HL-60/S4 (cell line): ENCODE results near the gene ADGRV1.

Experiments
- in situ Hi-C: fragments of 300-500 bp; cut with MboI; formaldehyde crosslinking; loops from 2 replicates; pipeline ENCODE4 v1.14.3; 2022; ENCODE audit warnings: low sequenced_read_pairs

ADGRV1 gene

GRCh38 chr5:90930756-90931431 lies 372.3 kb downstream of the ADGRV1 start:
- in situ Hi-C loops, result no loop called here

GRCh38 chr5:90932052-90932699 lies 373.6 kb downstream of the ADGRV1 start:
- in situ Hi-C loops, result no loop called here

- in situ Hi-C loops, result no loop called here
Measured at GRCh38 chr5:90933298-90933697, 374.7 kb downstream of the ADGRV1 start.

- in situ Hi-C loops, result no loop called here
Measured at GRCh38 chr5:90934091-90934719, 375.6 kb downstream of the ADGRV1 start.

GRCh38 chr5:90934738-90935137 lies 376.1 kb downstream of the ADGRV1 start:
- in situ Hi-C loops, result no loop called here

- in situ Hi-C loops, result no loop called here
Measured at GRCh38 chr5:90939211-90939610, 380.6 kb downstream of the ADGRV1 start.

GRCh38 chr5:90940227-90940995 lies 381.8 kb downstream of the ADGRV1 start:
- in situ Hi-C loops, result no loop called here

- in situ Hi-C loops, result no loop called here
Measured at GRCh38 chr5:90941002-90941720, 382.6 kb downstream of the ADGRV1 start.

- in situ Hi-C loops, result no loop called here
Measured at GRCh38 chr5:90944116-90944515, 385.5 kb downstream of the ADGRV1 start.

- in situ Hi-C loops, result no loop called here
Measured at GRCh38 chr5:90947667-90948066, 389.1 kb downstream of the ADGRV1 start.

GRCh38 chr5:90948969-90949368 lies 390.4 kb downstream of the ADGRV1 start:
- in situ Hi-C loops, result no loop called here

GRCh38 chr5:90949469-90950358 lies 391.1 kb downstream of the ADGRV1 start:
- in situ Hi-C loops, result no loop called here

- in situ Hi-C loops, result no loop called here
Measured at GRCh38 chr5:90955001-90955635, 396.5 kb downstream of the ADGRV1 start.

GRCh38 chr5:90956511-90957097 lies 398.0 kb downstream of the ADGRV1 start:
- in situ Hi-C loops, result no loop called here

- in situ Hi-C loops, result no loop called here
Measured at GRCh38 chr5:90957906-90958305, 399.3 kb downstream of the ADGRV1 start.

GRCh38 chr5:90959262-90959661 lies 400.7 kb downstream of the ADGRV1 start:
- in situ Hi-C loops, result no loop called here

- in situ Hi-C loops, result no loop called here
Measured at GRCh38 chr5:90962481-90962880, 403.9 kb downstream of the ADGRV1 start.

GRCh38 chr5:90965110-90965685 lies 406.6 kb downstream of the ADGRV1 start:
- in situ Hi-C loops, result no loop called here

- in situ Hi-C loops, result no loop called here
Measured at GRCh38 chr5:90967443-90967842, 408.8 kb downstream of the ADGRV1 start.
